Stimulated activated naive CD8-positive, alpha-beta T cell treated with anti-CD3 and anti-CD28 coated beads, Interleukin-15, amount 100 ng/mL, for 72 hours (primary cell): ENCODE results near the gene GRIA2.

Experiments
- ATAC-seq: fragments of 150-1000 bp; cut with Tn5 transposase; 2 replicates; pipeline ENCODE4 v1.10.0; 2021; ENCODE audit warnings: mild to moderate bottlenecking, moderate library complexity
- DNase-seq, 2 donors: peaks; one replicate each; pipeline ENCODE4 v3.0.0; 2021 to 2022
- H3K27ac Mint-ChIP-seq, 2 donors: one replicate each; pipeline ENCODE4 v1.8.0; 2022; ENCODE audit warnings: mild to moderate bottlenecking in 2 of 2, mixed read lengths in 2 of 2, moderate library complexity in 2 of 2
- H3K27me3 Mint-ChIP-seq: one replicate; pipeline ENCODE4 v1.8.0; 2022; ENCODE audit warnings: mixed read lengths
- H3K4me1 Mint-ChIP-seq: one replicate; pipeline ENCODE4 v1.8.0; 2022; ENCODE audit warnings: mild to moderate bottlenecking, mixed read lengths
- H3K4me3 Mint-ChIP-seq, 2 donors: one replicate each; pipeline ENCODE4 v1.8.0; 2022; ENCODE audit warnings: mild to moderate bottlenecking in 2 of 2, mixed read lengths in 2 of 2, moderate library complexity in 1 of 2
- H3K9me3 Mint-ChIP-seq, 2 donors: one replicate each; pipeline ENCODE4 v1.8.0; 2022; ENCODE audit warnings: mixed read lengths in 2 of 2

GRIA2 gene

GRCh38 chr4:157293673-157294072, 73.1 kb downstream of the GRIA2 start:
- peaks cover 0 to 11% of the 10 kb centered on the region in 2 donors for H3K9me3 Mint-ChIP-seq
- no peaks in the 10 kb centered on the region for H3K4me1 Mint-ChIP-seq

DNA sequence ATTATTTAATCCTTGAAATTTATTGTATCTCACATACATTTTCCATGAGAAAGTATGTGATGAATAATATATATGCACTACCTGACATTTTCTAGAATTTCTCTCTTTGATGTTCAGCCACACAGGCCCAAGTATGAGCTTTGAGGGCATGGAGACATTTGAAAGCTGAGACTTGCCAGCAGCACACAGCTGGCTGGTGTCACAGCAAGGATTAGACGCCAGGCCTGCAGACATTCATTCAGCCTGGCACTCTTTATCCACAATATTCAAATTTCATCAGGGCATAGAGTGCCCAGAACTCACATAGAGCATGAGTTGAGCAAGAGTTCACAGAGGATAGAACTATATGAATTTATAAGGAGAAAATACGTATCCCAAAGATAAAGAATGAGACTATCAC, 74.0 kb downstream of the GRIA2 start:
- no peak overlapping the region for H3K27ac Mint-ChIP-seq
- no peak for DNase-seq
- peaks cover 0 to 15% of the 10 kb centered on the region in 2 donors for H3K9me3 Mint-ChIP-seq
- H3K4me1 Mint-ChIP-seq, result no peaks in the 10 kb centered on the region
- no peaks in the 10 kb centered on the region for H3K27me3 Mint-ChIP-seq
- ATAC-seq, result no peak
- no peak overlapping the region for H3K4me3 Mint-ChIP-seq

More at GRCh38 chr4:157293673-157294072, 73.1 kb downstream of the GRIA2 start:
- ATAC-seq (no peak), DNase-seq (no peak)
- Mint-ChIP-seq H3K27ac (no peak overlapping the region), H3K27me3 (no peaks in the 10 kb centered on the region), H3K4me3 (no peak overlapping the region)

DNA sequence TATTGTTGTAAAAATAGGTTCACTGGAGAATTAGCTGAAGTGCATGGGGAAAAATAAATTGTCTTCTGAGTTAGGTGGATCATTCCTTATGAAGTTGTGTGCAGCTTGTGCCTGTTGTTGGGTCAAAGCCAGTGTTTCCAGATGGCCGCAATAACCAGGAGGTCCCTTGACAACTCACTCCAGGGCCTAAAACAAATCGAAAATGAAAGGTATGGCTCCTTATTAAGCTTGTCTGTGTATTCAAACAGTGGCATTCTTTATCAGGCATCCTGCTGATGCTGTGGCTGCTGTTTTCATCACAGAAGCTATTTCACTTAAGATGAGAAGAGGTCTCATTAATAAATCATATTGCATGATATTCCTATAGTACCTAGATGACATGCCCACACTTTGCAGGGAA, 80.2 kb downstream of the GRIA2 start:
- Mint-ChIP-seq H3K9me3 (peaks cover 0 to 21% of the 10 kb centered on the region in 2 donors), H3K27ac (no peak overlapping the region), H3K4me1 (no peaks in the 10 kb centered on the region), H3K4me3 (no peak overlapping the region), H3K27me3 (no peaks in the 10 kb centered on the region)
- DNase-seq (no peak), ATAC-seq (no peak)

- H3K27me3 Mint-ChIP-seq, result no peaks in the 10 kb centered on the region
- no peak overlapping the region for H3K4me3 Mint-ChIP-seq
- no peak overlapping the region for H3K27ac Mint-ChIP-seq
- H3K4me1 Mint-ChIP-seq, result no peaks in the 10 kb centered on the region
- DNase-seq (no peak), ATAC-seq (no peak)
- peaks cover 0 to 12% of the 10 kb centered on the region in 2 donors for H3K9me3 Mint-ChIP-seq
Measured at GRCh38 chr4:157303471-157303960, 83.0 kb downstream of the GRIA2 start.

- no peaks in the 10 kb centered on the region for H3K4me1 Mint-ChIP-seq
- ATAC-seq, result no peak
- H3K27me3 Mint-ChIP-seq, result no peaks in the 10 kb centered on the region
- peaks cover 0 to 6% of the 10 kb centered on the region in 2 donors for H3K9me3 Mint-ChIP-seq
- H3K27ac Mint-ChIP-seq, result no peak overlapping the region
- no peak for DNase-seq
- no peak overlapping the region for H3K4me3 Mint-ChIP-seq
Measured at GRCh38 chr4:157304769-157305168, 84.2 kb downstream of the GRIA2 start.

DNA sequence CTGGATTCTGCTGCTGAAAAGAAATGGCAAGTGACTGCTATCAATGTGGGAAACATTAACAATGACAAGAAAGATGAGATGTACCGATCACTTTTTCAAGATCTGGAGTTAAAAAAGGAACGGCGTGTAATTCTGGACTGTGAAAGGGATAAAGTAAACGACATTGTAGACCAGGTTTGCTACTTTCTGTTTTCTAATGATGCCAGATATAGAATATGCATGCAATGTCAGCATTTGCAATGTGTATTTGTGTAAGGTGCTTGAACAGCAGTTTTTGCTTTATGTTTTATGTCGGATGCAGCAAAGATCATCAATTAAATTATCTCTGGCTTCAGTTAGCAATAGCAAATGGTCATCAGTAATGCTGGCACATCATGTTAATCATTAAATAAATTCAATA, 92.2 kb downstream of the GRIA2 start:
- H3K27ac Mint-ChIP-seq, result no peak overlapping the region
- H3K4me1 Mint-ChIP-seq, result no peaks in the 10 kb centered on the region
- no peak overlapping the region for H3K4me3 Mint-ChIP-seq
- peaks cover 4 to 6% of the 10 kb centered on the region in 2 donors for H3K9me3 Mint-ChIP-seq
- DNase-seq (no peak), ATAC-seq (no peak)
- H3K27me3 Mint-ChIP-seq, result no peaks in the 10 kb centered on the region

DNA sequence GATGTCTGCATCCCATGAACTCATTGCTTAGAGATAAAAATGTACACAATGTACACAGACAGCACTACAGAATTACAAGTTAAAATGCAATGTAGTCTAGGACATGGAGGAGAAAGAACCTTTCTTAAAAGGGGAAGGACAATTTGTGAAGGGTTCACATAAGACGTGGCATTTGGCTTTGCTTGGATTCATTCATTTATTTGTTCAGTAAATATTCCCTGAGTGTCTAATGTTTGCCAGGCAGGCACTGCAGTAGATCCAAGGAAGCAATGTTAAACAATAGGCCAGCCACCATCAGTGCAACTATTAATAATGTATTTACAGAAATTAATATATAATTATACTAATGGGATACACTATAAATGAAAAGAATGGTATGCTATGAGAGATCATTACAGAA, 94.4 kb downstream of the GRIA2 start:
- Mint-ChIP-seq H3K4me1 (no peaks in the 10 kb centered on the region), H3K27me3 (no peaks in the 10 kb centered on the region), H3K4me3 (no peak overlapping the region), H3K9me3 (peaks cover 4 to 6% of the 10 kb centered on the region in 2 donors), H3K27ac (no peak overlapping the region)
- no peak for DNase-seq
- no peak for ATAC-seq

DNA sequence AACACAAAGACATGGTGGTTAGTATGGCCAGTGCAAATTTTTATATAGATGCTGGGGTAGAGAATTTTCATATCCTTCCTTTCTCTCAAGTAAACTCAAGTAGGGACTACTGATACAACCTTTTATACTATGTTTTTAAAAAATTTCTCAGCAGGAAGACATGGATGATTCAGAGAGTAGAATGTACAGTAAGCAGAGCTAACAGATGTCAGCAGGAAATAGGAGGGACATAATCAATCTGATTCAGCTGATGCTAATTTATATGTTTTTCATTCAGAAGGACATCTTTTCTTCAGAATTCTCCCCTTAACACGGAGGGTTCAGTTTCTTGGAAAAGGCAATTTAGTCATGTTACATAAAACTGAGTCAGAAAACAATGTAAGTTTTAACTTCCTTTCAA, 95.4 kb downstream of the GRIA2 start:
- Mint-ChIP-seq H3K4me1 (no peaks in the 10 kb centered on the region), H3K27me3 (no peaks in the 10 kb centered on the region), H3K4me3 (no peak overlapping the region), H3K9me3 (peaks cover 4 to 6% of the 10 kb centered on the region in 2 donors), H3K27ac (no peak overlapping the region)
- DNase-seq (no peak), ATAC-seq (no peak)

GRCh38 chr4:157320092-157320491, 99.6 kb downstream of the GRIA2 start:
- no peaks in the 10 kb centered on the region for H3K27me3 Mint-ChIP-seq
- peaks cover 5 to 6% of the 10 kb centered on the region in 2 donors for H3K9me3 Mint-ChIP-seq
- no peak for ATAC-seq

GRCh38 chr4:157327666-157328065, 107.1 kb downstream of the GRIA2 start:
- ATAC-seq (no peak), DNase-seq (no peak)
- no peaks in the 10 kb centered on the region for H3K4me1 Mint-ChIP-seq
- no peak overlapping the region for H3K27ac Mint-ChIP-seq
- no peak overlapping the region for H3K4me3 Mint-ChIP-seq
- H3K9me3 Mint-ChIP-seq, result peaks cover 10 to 20% of the 10 kb centered on the region in 2 donors
- H3K27me3 Mint-ChIP-seq, result no peaks in the 10 kb centered on the region

More at GRCh38 chr4:157320092-157320491, 99.6 kb downstream of the GRIA2 start:
- no peak for DNase-seq
- no peaks in the 10 kb centered on the region for H3K4me1 Mint-ChIP-seq
- no peak overlapping the region for H3K27ac Mint-ChIP-seq
- no peak overlapping the region for H3K4me3 Mint-ChIP-seq

DNA sequence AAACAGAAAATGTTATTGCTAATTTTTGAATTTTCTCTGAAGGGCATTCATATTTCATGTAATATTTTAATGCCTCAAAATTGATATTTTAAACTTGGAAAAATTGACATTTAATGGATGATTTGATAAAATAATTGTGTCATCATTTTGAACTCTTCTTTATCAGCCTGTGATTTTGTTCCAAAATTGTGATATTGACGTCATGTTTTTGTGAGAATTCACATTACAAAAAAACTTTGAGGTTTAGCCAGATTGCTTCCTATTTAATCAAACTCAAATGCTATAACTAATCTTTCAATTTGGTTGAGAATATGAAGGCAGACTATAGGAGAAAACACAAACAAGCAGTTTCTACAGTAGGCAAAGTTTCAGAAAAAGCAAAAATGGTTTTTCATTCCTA, 137.4 kb downstream of the GRIA2 start:
- no peak for ATAC-seq
- no peaks in the 10 kb centered on the region for H3K27me3 Mint-ChIP-seq

DNA sequence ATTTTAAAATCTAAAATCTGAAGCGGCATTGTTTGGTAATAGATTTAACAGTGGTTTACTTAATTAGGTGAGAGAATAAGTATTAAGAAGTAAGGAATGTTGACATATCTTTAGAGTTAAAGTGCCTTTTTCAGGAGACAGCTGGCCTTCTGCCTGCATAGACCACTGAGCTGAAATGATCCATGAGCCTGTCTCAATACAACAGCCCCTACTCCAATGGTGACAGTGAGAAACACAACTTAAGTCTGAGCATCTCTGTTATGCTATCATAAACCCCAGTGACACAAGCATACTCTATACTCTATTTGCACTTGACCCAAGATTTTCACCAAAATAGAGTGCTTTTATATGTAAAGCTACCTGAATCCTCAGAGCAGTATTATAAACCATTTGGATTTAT, 137.9 kb downstream of the GRIA2 start:
- DNase-seq, result no peak
- Mint-ChIP-seq H3K9me3 (peaks cover 7 to 15% of the 10 kb centered on the region in 2 donors), H3K4me3 (no peak overlapping the region), H3K27ac (no peak overlapping the region), H3K27me3 (no peaks in the 10 kb centered on the region), H3K4me1 (no peaks in the 10 kb centered on the region)
- ATAC-seq, result no peak

More for the DNA sequence above, 137.4 kb downstream of the GRIA2 start:
- Mint-ChIP-seq H3K4me1 (no peaks in the 10 kb centered on the region), H3K9me3 (peaks cover 2 to 10% of the 10 kb centered on the region in 2 donors), H3K4me3 (no peak overlapping the region), H3K27ac (no peak overlapping the region)
- no peak for DNase-seq

- DNase-seq (no peak), ATAC-seq (no peak)
- H3K9me3 Mint-ChIP-seq, result peaks cover 7 to 16% of the 10 kb centered on the region in 2 donors
- H3K27me3 Mint-ChIP-seq, result no peaks in the 10 kb centered on the region
- no peak overlapping the region for H3K4me3 Mint-ChIP-seq
- H3K4me1 Mint-ChIP-seq, result no peaks in the 10 kb centered on the region
- H3K27ac Mint-ChIP-seq, result no peak overlapping the region
Measured at GRCh38 chr4:157358851-157359250, 138.3 kb downstream of the GRIA2 start.

- Mint-ChIP-seq H3K4me3 (no peak overlapping the region), H3K9me3 (peaks cover 7 to 16% of the 10 kb centered on the region in 2 donors), H3K27me3 (no peaks in the 10 kb centered on the region), H3K4me1 (no peaks in the 10 kb centered on the region), H3K27ac (no peak overlapping the region)
- no peak for ATAC-seq
- DNase-seq, result no peak
Measured at GRCh38 chr4:157363360-157363759, 142.8 kb downstream of the GRIA2 start.

- DNase-seq (no peak), ATAC-seq (no peak)
- Mint-ChIP-seq H3K4me1 (no peaks in the 10 kb centered on the region), H3K9me3 (no peaks in the 10 kb centered on the region), H3K4me3 (no peak overlapping the region), H3K27ac (no peak overlapping the region), H3K27me3 (no peaks in the 10 kb centered on the region)
Measured at GRCh38 chr4:157372154-157372553, 151.6 kb downstream of the GRIA2 start.

- Mint-ChIP-seq H3K27me3 (no peaks in the 10 kb centered on the region), H3K4me1 (no peaks in the 10 kb centered on the region), H3K27ac (no peak overlapping the region), H3K9me3 (no peaks in the 10 kb centered on the region), H3K4me3 (no peak overlapping the region)
- no peak for DNase-seq
- no peak for ATAC-seq
Measured at GRCh38 chr4:157372567-157372966, 152.0 kb downstream of the GRIA2 start.

DNA sequence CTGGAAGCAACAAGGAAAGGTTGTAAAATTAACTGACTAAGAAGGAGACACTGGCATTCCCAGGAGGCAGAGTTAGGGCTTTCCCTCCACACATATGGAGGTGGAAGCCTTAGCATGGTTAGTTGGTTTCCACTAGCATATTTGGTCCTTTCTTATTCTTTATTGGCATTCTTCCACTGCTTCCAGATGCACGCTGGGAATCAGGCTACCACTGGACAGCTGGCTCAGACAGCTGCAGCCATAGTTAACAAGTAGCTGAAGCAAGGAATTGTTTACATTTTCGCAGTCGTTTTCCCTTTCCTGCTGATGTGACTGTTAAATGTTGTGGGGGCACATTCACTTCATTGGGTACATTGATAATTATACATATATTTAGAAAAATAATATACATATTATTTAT, 169.2 kb downstream of the GRIA2 start:
- Mint-ChIP-seq H3K4me1 (no peaks in the 10 kb centered on the region), H3K27ac (no peak overlapping the region), H3K4me3 (no peak overlapping the region), H3K27me3 (no peaks in the 10 kb centered on the region), H3K9me3 (peaks cover 5 to 13% of the 10 kb centered on the region in 2 donors)
- ATAC-seq, result no peak
- no peak for DNase-seq
